IgD-negative memory B cell (primary cell): ENCODE measurements around the gene RAP1GDS1. TPM values are rescaled to one million over a fixed set of nuclear protein-coding genes. Genes with fewer than 3 reads are reported as not detected.
"Not testable (repeated sequence)": the region's sequence is repeated elsewhere in the genome, so short reads cannot be mapped to it uniquely, and the experiment has no call there.

ENCODE experiments used
- H3K27ac Mint-ChIP-seq, 3 donors: one replicate each; pipeline ENCODE4 v1.8.0; 2020 to 2022; ENCODE audit warnings: mild to moderate bottlenecking in 3 of 3, mixed read lengths in 3 of 3, moderate library complexity in 1 of 3
- H3K27me3 Mint-ChIP-seq: one replicate; pipeline ENCODE4 v1.8.0; 2021; ENCODE audit warnings: mixed read lengths
- H3K36me3 Mint-ChIP-seq: one replicate; pipeline ENCODE4 v1.8.0; 2020; ENCODE audit warnings: mild to moderate bottlenecking, mixed read lengths
- H3K4me1 Mint-ChIP-seq, 3 donors: one replicate each; pipeline ENCODE4 v1.8.0; 2020 to 2022; ENCODE audit warnings: mixed read lengths in 3 of 3, mild to moderate bottlenecking in 1 of 3
- H3K4me3 Mint-ChIP-seq, 4 donors: one replicate each; pipeline ENCODE4 v1.8.0; 2020 to 2022; ENCODE audit warnings: mild to moderate bottlenecking in 4 of 4, mixed read lengths in 4 of 4, moderate library complexity in 3 of 4
- H3K9me3 Mint-ChIP-seq, 3 donors: one replicate each; pipeline ENCODE4 v1.8.0; 2020 to 2021; ENCODE audit warnings: mixed read lengths in 3 of 3, mild to moderate bottlenecking in 1 of 3
- polyA plus RNA-seq: library from polyadenylated mRNA; unstranded; fragments of 300-500 nt; fragmentation: Illumina TruSeq; gene quantifications from one replicate; pipeline ENCODE4 v1.2.3, GENCODE V29; 2021

The RAP1GDS1 gene
- polyA plus RNA-seq, 1 donor from 2014 or later = 37.9 TPM

GRCh38 chr4:98311656-98312055 lies 50.5 kb downstream of the RAP1GDS1 start:
- peak overlapping the region in 1 of 3 donors; percentile 53 for H3K27ac Mint-ChIP-seq
- H3K4me1 Mint-ChIP-seq = peaks cover 0 to 6% (median 4%) of the 10 kb centered on the region in 3 donors
- H3K36me3 Mint-ChIP-seq = peaks cover 2% of the 10 kb centered on the region
- no peak overlapping the region for H3K4me3 Mint-ChIP-seq
- no peaks in the 10 kb centered on the region for H3K27me3 Mint-ChIP-seq
- H3K9me3 Mint-ChIP-seq = no peaks in the 10 kb centered on the region

- Mint-ChIP-seq H3K9me3 (peaks cover 0 to 7% (median under 1%) of the 10 kb centered on the region in 3 donors), H3K27ac (no peak overlapping the region), H3K36me3 (peaks cover 8% of the 10 kb centered on the region), H3K4me1 (peaks cover 0 to 6% (median 3%) of the 10 kb centered on the region in 3 donors), H3K4me3 (no peak overlapping the region), H3K27me3 (no peaks in the 10 kb centered on the region)
Observed at GRCh38 chr4:98314791-98315565, 53.8 kb downstream of the RAP1GDS1 start.

GRCh38 chr4:98318521-98318920 lies 57.3 kb downstream of the RAP1GDS1 start:
- H3K36me3 Mint-ChIP-seq = peaks cover 11% of the 10 kb centered on the region
- no peaks in the 10 kb centered on the region for H3K27me3 Mint-ChIP-seq
- no peak overlapping the region for H3K4me3 Mint-ChIP-seq
- H3K9me3 Mint-ChIP-seq = peaks cover 0 to 9% (median 4%) of the 10 kb centered on the region in 3 donors
- H3K27ac Mint-ChIP-seq = no peak overlapping the region
- H3K4me1 Mint-ChIP-seq = peaks cover 0 to 1% (median 0%) of the 10 kb centered on the region in 3 donors

DNA sequence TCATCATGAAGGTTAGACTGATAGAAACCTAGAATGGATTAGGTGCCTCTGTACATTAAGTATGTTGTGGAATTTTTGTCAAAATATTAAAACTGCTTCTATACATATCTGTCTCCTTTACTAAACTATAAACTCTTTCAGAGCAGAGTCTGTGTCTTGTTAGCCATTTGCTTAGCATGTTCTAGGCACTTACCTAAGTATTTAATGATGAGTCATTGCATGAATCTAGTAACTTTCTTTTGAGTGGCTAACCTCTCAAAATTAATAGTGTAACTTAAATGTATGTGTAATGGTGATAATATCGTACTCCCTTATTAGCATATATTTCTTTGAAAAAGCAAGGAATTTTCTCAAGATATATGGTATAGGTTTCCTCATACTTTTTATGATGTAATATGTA lies 57.8 kb downstream of the RAP1GDS1 start:
- Mint-ChIP-seq H3K9me3 (peaks cover 0 to 9% (median 4%) of the 10 kb centered on the region in 3 donors), H3K36me3 (peaks cover 11% of the 10 kb centered on the region), H3K4me1 (no peaks in the 10 kb centered on the region), H3K27me3 (no peaks in the 10 kb centered on the region), H3K27ac (no peak overlapping the region), H3K4me3 (no peak overlapping the region)

- H3K27ac Mint-ChIP-seq = no peak overlapping the region
- H3K4me1 Mint-ChIP-seq = peaks cover 0 to 2% (median 0%) of the 10 kb centered on the region in 3 donors
- H3K9me3 Mint-ChIP-seq = peaks cover 0 to 4% (median 1%) of the 10 kb centered on the region in 3 donors
- H3K36me3 Mint-ChIP-seq = peaks cover 9% of the 10 kb centered on the region
- no peak overlapping the region for H3K4me3 Mint-ChIP-seq
- H3K27me3 Mint-ChIP-seq = no peaks in the 10 kb centered on the region
Observed at GRCh38 chr4:98326168-98326567, 65.0 kb downstream of the RAP1GDS1 start.

GRCh38 chr4:98327694-98328093 lies 66.5 kb downstream of the RAP1GDS1 start:
- no peaks in the 10 kb centered on the region for H3K27me3 Mint-ChIP-seq
- H3K36me3 Mint-ChIP-seq = peaks cover 13% of the 10 kb centered on the region
- H3K4me1 Mint-ChIP-seq = peaks cover 0 to 3% (median 2%) of the 10 kb centered on the region in 3 donors
- H3K9me3 Mint-ChIP-seq = peaks cover 0 to 10% (median 6%) of the 10 kb centered on the region in 3 donors
- no peak overlapping the region for H3K27ac Mint-ChIP-seq
- no peak overlapping the region for H3K4me3 Mint-ChIP-seq

GRCh38 chr4:98329879-98330640 lies 68.9 kb downstream of the RAP1GDS1 start:
- not testable (repeated sequence) for H3K4me3 Mint-ChIP-seq, H3K27ac Mint-ChIP-seq, H3K27me3 Mint-ChIP-seq, H3K4me1 Mint-ChIP-seq
- peaks cover 13% of the 10 kb centered on the region for H3K36me3 Mint-ChIP-seq
- peaks cover 3 to 14% (median 8%) of the 10 kb centered on the region in 3 donors for H3K9me3 Mint-ChIP-seq

DNA sequence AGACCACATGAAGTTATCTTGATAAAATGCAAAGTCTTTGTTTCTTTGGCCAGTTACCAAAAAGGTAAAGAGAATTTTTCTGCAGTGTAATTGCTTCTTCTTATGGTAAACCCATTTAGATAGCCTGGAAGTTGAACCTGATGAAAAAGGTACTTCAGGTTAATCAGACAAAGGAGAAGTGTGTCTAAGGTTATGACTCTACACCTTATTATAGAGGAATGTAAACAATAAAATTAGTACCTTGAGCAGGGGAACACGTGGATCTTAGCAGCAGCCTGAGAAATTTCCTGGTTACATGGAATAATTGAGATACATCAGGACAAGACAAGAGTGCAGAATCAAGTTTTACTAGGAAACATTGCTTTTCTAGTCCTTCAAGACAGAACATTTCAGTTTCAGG lies 70.8 kb downstream of the RAP1GDS1 start:
- Mint-ChIP-seq H3K27ac (no peak overlapping the region), H3K9me3 (peaks cover 3 to 14% (median 8%) of the 10 kb centered on the region in 3 donors), H3K4me1 (peaks cover 3 to 6% (median 5%) of the 10 kb centered on the region in 3 donors), H3K36me3 (peaks cover 21% of the 10 kb centered on the region), H3K27me3 (no peaks in the 10 kb centered on the region), H3K4me3 (peak overlapping the region in 2 of 4 donors; percentile 11 to 73)

- Mint-ChIP-seq H3K36me3 (peaks cover 14% of the 10 kb centered on the region), H3K4me1 (peaks cover 5 to 10% (median 5%) of the 10 kb centered on the region in 3 donors), H3K9me3 (peaks cover 3 to 10% (median 8%) of the 10 kb centered on the region in 3 donors), H3K4me3 (no peak overlapping the region), H3K27me3 (no peaks in the 10 kb centered on the region), H3K27ac (no peak overlapping the region)
Observed at GRCh38 chr4:98334461-98334860, 73.3 kb downstream of the RAP1GDS1 start.

- Mint-ChIP-seq H3K9me3 (peaks cover 2 to 4% (median 2%) of the 10 kb centered on the region in 3 donors), H3K36me3 (peaks cover 18% of the 10 kb centered on the region), H3K4me1 (peaks cover 7 to 10% (median 8%) of the 10 kb centered on the region in 3 donors), H3K4me3 (no peak overlapping the region), H3K27ac (no peak overlapping the region), H3K27me3 (no peaks in the 10 kb centered on the region)
Observed at GRCh38 chr4:98338761-98339438, 77.7 kb downstream of the RAP1GDS1 start.

GRCh38 chr4:98341309-98341708 lies 80.1 kb downstream of the RAP1GDS1 start:
- Mint-ChIP-seq H3K4me3 (no peak overlapping the region), H3K9me3 (no peaks in the 10 kb centered on the region), H3K36me3 (peaks cover 22% of the 10 kb centered on the region), H3K27ac (peak overlapping the region in 1 of 3 donors; percentile 79), H3K4me1 (peaks cover 5 to 9% (median 7%) of the 10 kb centered on the region in 3 donors), H3K27me3 (no peaks in the 10 kb centered on the region)

GRCh38 chr4:98343626-98344025 lies 82.4 kb downstream of the RAP1GDS1 start:
- Mint-ChIP-seq H3K4me3 (no peak overlapping the region), H3K27ac (peak overlapping the region in 1 of 3 donors; percentile 6), H3K4me1 (peaks cover 0 to 5% (median 5%) of the 10 kb centered on the region in 3 donors), H3K9me3 (no peaks in the 10 kb centered on the region), H3K27me3 (no peaks in the 10 kb centered on the region), H3K36me3 (peaks cover 21% of the 10 kb centered on the region)

GRCh38 chr4:98345838-98346237 lies 84.7 kb downstream of the RAP1GDS1 start:
- H3K4me3 Mint-ChIP-seq = no peak overlapping the region
- H3K27me3 Mint-ChIP-seq = no peaks in the 10 kb centered on the region
- H3K36me3 Mint-ChIP-seq = peaks cover 17% of the 10 kb centered on the region
- H3K4me1 Mint-ChIP-seq = peaks cover 2 to 5% (median 3%) of the 10 kb centered on the region in 3 donors
- no peak overlapping the region for H3K27ac Mint-ChIP-seq
- no peaks in the 10 kb centered on the region for H3K9me3 Mint-ChIP-seq

GRCh38 chr4:98352396-98352795 lies 91.2 kb downstream of the RAP1GDS1 start:
- no peak overlapping the region for H3K27ac Mint-ChIP-seq
- H3K4me1 Mint-ChIP-seq = peaks cover 7 to 13% (median 8%) of the 10 kb centered on the region in 3 donors
- H3K27me3 Mint-ChIP-seq = no peaks in the 10 kb centered on the region
- H3K4me3 Mint-ChIP-seq = no peak overlapping the region
- peaks cover 14% of the 10 kb centered on the region for H3K36me3 Mint-ChIP-seq
- no peaks in the 10 kb centered on the region for H3K9me3 Mint-ChIP-seq

- Mint-ChIP-seq H3K4me3 (no peak overlapping the region), H3K4me1 (peaks cover 5 to 13% (median 8%) of the 10 kb centered on the region in 3 donors), H3K9me3 (no peaks in the 10 kb centered on the region), H3K27me3 (no peaks in the 10 kb centered on the region), H3K36me3 (peaks cover 14% of the 10 kb centered on the region), H3K27ac (no peak overlapping the region)
Observed at GRCh38 chr4:98352940-98353339, 91.8 kb downstream of the RAP1GDS1 start.
